Stomach (tissue), 9 donors: ENCODE measurements around the gene ROBO2. TPM values are rescaled to one million over a fixed set of nuclear protein-coding genes. Genes with fewer than 3 reads are reported as not detected.

Source experiments
- DNase-seq, 2 donors: peaks; one replicate each; pipeline versions ENCODE4 v3.0.0 to v3.0.0-alpha.2; 2013 to 2019
- H3K27ac ChIP-seq, 5 donors: fragments of 200-600 bp in 4 of 5; sonication (generic) in 4 of 5; one replicate each; pipeline ENCODE4 v1.5.1; 2013 to 2019; ENCODE audit warnings: mild to moderate bottlenecking in 1 of 5, moderate library complexity in 1 of 5
- H3K27me3 ChIP-seq, 3 donors: fragments of 200-600 bp; sonication (generic); one replicate each; pipeline ENCODE4 v1.5.1; 2017 to 2019; ENCODE audit warnings: mixed run types in 1 of 3
- H3K36me3 ChIP-seq, 4 donors: fragments of 200-600 bp; sonication (generic); 1 replicate in 3 of 4; 2 replicates in 1 of 4; pipeline ENCODE4 v1.5.1; 2016 to 2019
- H3K4me1 ChIP-seq, 4 donors: fragments of 200-600 bp; sonication (generic); one replicate each; pipeline ENCODE4 v1.5.1; 2016 to 2019
- H3K4me3 ChIP-seq, 4 donors: fragments of 200-600 bp; sonication (generic) in 3 of 4; one replicate each; pipeline ENCODE4 v1.5.1; 2016 to 2019; ENCODE audit warnings: mild to moderate bottlenecking in 1 of 4
- H3K9me3 ChIP-seq, 4 donors: fragments of 200-600 bp; sonication (generic); one replicate each; pipeline ENCODE4 v1.5.1; 2016 to 2019
- EP300 ChIP-seq: sonication (generic); formaldehyde crosslinking; IDR thresholded peaks from one replicate; pipeline ENCODE4 v1.6.1; 2017; ENCODE audit warnings: antibody characterized with exemption
- POLR2A ChIP-seq, 4 donors: fragments of 450-650 bp; IDR thresholded peaks; one replicate each; pipeline ENCODE4 v1.6.1; 2016; ENCODE audit warnings: antibody characterized with exemption in 4 of 4, control low read depth in 2 of 4, mild to moderate bottlenecking in 1 of 4, moderate library complexity in 1 of 4
- POLR2AphosphoS5 ChIP-seq, 3 donors: sonication (generic); formaldehyde crosslinking; IDR thresholded peaks; one replicate each; pipeline ENCODE4 v1.6.1; 2016; ENCODE audit warnings: antibody characterized with exemption in 3 of 3
- WGBS, 5 donors: extraction: QIAGEN DNeasy Blood & Tissue Kit in 3 of 5; methylation state at CpG; one replicate each; pipeline versions ENCODE4 v1.1.5 to v1.1.7; 2013 to 2018; 5-methylcytosine and 5-hydroxymethylcytosine counted together
- intact Hi-C: fragments of 100-400 bp; cut with DNase I; formaldehyde crosslinking; loops from one replicate; pipeline ENCODE4 v1.15.1; 2023; ENCODE audit warnings: low total_unique reads
- polyA plus RNA-seq, 3 donors: library from polyadenylated mRNA; stranded (reverse); fragments of 200-250 nt; gene quantifications; one replicate each; pipeline ENCODE4 v1.2.3, GENCODE V29; 2013
- total RNA-seq, 5 donors: library from RNA; depleted of rRNA; stranded (reverse); fragments of >200 nt; gene quantifications; one replicate each; pipeline versions ENCODE4 v1.1.0 to v1.2.3, GENCODE V29; 2014 to 2016
- TF ChIP-seq, protein P1 (sequence below), 7 experiments: fragments of 450-650 bp in 4 of 7; fragments of 200-600 bp in 3 of 7; sonication (generic) in 3 of 7; IDR thresholded peaks; one replicate each; pipeline ENCODE4 v1.5.1; 2016 to 2019; ENCODE audit warnings: antibody characterized with exemption in 7 of 7, control low read depth in 2 of 7, mild to moderate bottlenecking in 1 of 7
- donor health status: healthy with polysubstance abuse.
- donor health status: Bipolar disorder and iron deficiency.
- donor health status: healthy.

ROBO2 gene
- total and polyA plus RNA-seq, 8 donors: 0.25 to 11.4 (median 0.45) TPM; not detected in 2

- H3K9me3 ChIP-seq: no peaks in the 10 kb centered on the region
- H3K36me3 ChIP-seq: no peaks in the 10 kb centered on the region
- no peaks in the 10 kb centered on the region for H3K27me3 ChIP-seq
- no peak overlapping the region for H3K4me3 ChIP-seq
- DNase-seq: no peak
- TF ChIP-seq EP300 (no peak), POLR2A (IDR thresholded peaks at IDR 0.05) (no peak), POLR2AphosphoS5 (IDR thresholded peaks at IDR 0.05) (no peak)
- TF ChIP-seq, protein P1, sequence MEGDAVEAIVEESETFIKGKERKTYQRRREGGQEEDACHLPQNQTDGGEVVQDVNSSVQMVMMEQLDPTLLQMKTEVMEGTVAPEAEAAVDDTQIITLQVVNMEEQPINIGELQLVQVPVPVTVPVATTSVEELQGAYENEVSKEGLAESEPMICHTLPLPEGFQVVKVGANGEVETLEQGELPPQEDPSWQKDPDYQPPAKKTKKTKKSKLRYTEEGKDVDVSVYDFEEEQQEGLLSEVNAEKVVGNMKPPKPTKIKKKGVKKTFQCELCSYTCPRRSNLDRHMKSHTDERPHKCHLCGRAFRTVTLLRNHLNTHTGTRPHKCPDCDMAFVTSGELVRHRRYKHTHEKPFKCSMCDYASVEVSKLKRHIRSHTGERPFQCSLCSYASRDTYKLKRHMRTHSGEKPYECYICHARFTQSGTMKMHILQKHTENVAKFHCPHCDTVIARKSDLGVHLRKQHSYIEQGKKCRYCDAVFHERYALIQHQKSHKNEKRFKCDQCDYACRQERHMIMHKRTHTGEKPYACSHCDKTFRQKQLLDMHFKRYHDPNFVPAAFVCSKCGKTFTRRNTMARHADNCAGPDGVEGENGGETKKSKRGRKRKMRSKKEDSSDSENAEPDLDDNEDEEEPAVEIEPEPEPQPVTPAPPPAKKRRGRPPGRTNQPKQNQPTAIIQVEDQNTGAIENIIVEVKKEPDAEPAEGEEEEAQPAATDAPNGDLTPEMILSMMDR (IDR thresholded peaks at IDR 0.05): no peak
- no peaks in the 10 kb centered on the region for H3K4me1 ChIP-seq
- WGBS, 5 donors: 54 to 78% (median 74%) methylated on average over 2 of the region's 2 CpGs
- no peak overlapping the region for H3K27ac ChIP-seq
- intact Hi-C loops: no loop called here
Observed at GRCh38 chr3:77606372-77606771, 566.5 kb downstream of the ROBO2 start.

DNA sequence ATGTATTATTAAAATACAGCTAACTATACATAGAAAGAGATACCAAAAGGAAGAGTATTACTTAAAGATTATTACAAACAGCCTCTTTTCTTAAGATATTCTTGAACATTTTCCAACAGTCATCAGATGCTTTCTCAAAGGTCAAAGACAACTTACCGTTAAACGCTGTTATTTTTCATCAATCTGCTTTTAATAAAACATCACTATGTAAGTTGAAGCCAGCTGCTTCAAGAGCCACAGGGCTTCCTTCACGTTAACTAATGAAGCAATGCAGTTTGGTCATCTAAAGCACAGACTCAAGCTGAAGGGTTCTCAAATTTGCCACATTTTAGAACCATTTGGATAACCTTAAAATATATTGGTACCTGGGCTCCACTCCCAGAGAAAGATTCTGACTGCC lies 578.8 kb downstream of the ROBO2 start:
- Histone ChIP-seq H3K27me3 (no peaks in the 10 kb centered on the region), H3K4me3 (no peak overlapping the region), H3K27ac (no peak overlapping the region), H3K36me3 (no peaks in the 10 kb centered on the region), H3K4me1 (no peaks in the 10 kb centered on the region), H3K9me3 (no peaks in the 10 kb centered on the region)
- intact Hi-C loops: no loop called here
- no peak for DNase-seq
- TF ChIP-seq EP300: no peak
- TF ChIP-seq, protein P1 (IDR thresholded peaks at IDR 0.05): no peak
- 72 to 87% (median 84%) methylated on average over 3 of the region's 3 CpGs for WGBS, 5 donors

DNA sequence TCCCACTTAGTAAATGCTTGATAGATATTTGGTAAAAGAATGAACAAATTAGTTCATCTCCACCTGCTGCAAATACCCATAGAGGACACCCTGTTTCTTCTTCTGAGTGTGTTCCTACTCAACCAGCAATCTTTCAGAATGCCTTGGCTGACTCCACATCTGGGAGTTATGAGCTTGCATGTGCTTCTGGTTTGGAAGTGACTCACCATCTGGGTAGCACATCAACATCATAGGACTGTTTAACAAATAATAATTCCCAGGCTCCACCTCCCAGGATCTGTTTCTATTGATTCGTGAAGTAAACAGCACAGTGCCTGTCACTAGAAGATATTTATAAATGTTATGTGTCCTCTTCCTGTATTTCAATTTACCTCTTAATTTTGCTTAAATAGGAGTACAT lies 580.1 kb downstream of the ROBO2 start:
- Histone ChIP-seq H3K4me1 (no peaks in the 10 kb centered on the region), H3K36me3 (no peaks in the 10 kb centered on the region), H3K27ac (no peak overlapping the region), H3K9me3 (no peaks in the 10 kb centered on the region), H3K4me3 (no peak overlapping the region), H3K27me3 (no peaks in the 10 kb centered on the region)
- intact Hi-C loops: no loop called here
- TF ChIP-seq EP300: no peak
- DNase-seq: no peak
- WGBS, 5 donors: 72 to 90% (median 79%) methylated on average over 1 of the region's 1 CpG

DNA sequence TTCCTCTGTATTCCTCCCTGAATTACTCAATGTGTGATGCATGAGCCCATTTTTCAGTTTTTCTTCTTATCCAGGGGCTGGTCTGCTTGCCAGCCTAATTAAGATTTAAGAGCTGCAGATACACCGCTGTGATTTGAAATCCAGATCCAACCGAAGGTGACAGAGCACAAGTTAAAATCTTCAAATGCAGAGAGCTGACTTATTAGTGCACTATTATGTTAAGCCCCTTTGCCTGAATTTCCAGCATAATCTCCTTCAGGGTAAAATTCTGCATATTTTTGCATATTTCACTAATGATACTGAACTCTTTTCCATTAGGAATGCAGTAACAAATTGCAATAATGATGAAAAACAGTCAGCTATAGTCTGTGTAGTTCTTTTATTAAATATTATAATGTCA lies 583.6 kb downstream of the ROBO2 start:
- Histone ChIP-seq H3K36me3 (no peaks in the 10 kb centered on the region), H3K4me1 (no peaks in the 10 kb centered on the region), H3K27ac (no peak overlapping the region), H3K4me3 (no peak overlapping the region), H3K9me3 (no peaks in the 10 kb centered on the region), H3K27me3 (no peaks in the 10 kb centered on the region)
- WGBS, 5 donors: 85 to 93% (median 91%) methylated on average over 2 of the region's 2 CpGs
- TF ChIP-seq EP300 (no peak), POLR2A (IDR thresholded peaks at IDR 0.05) (no peak), POLR2AphosphoS5 (IDR thresholded peaks at IDR 0.05) (no peak)
- TF ChIP-seq, protein P1 (IDR thresholded peaks at IDR 0.05): no peak
- intact Hi-C loops: no loop called here
- no peak for DNase-seq

DNA sequence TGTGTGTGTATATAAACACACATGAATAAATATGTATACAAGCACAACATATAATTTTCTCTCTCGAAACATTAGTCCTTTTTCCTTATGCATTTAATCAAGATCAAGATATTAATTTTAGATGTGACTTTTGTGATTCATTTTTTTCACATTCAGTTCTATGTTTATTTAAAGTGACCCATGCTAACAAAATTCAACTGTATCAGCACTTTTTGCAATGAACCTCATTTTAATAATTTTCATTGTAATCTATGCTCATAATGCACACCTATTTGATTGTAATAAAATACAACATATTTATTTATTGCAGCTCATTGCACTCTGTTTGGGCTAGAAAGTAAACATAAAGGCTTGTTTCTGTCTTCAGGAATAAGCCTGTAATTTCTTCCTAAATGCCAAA lies 586.3 kb downstream of the ROBO2 start:
- Histone ChIP-seq H3K4me3 (no peak overlapping the region), H3K27me3 (no peaks in the 10 kb centered on the region), H3K27ac (no peak overlapping the region), H3K9me3 (no peaks in the 10 kb centered on the region), H3K4me1 (no peaks in the 10 kb centered on the region), H3K36me3 (no peaks in the 10 kb centered on the region)
- 79 to 91% (median 84%) methylated on average over 1 of the region's 1 CpG for WGBS, 5 donors
- TF ChIP-seq EP300: no peak
- TF ChIP-seq POLR2A (IDR thresholded peaks at IDR 0.05): no peak
- TF ChIP-seq POLR2AphosphoS5 (IDR thresholded peaks at IDR 0.05): no peak
- TF ChIP-seq, protein P1 (IDR thresholded peaks at IDR 0.05): no peak
- DNase-seq: no peak
- intact Hi-C loops: no loop called here
